CD4-positive, alpha-beta T cell (primary cell): ENCODE data around the gene DIAPH2. TPM values are rescaled to one million over a fixed set of nuclear protein-coding genes. Genes with fewer than 3 reads are reported as not detected.

ENCODE experiments used
- ATAC-seq: fragments of 200-7000 bp; cut with Tn5 transposase; one replicate; pipeline ENCODE4 v1.10.0; 2022; ENCODE audit warnings: mild to moderate bottlenecking; ENCODE audit not compliant: poor library complexity
- CTCF ChIA-PET: fragments of 350-600 bp; sonication (Branson Sonifier 250); formaldehyde crosslinking; loops from one replicate; lab custom pipeline; 2021; ENCODE audit warnings: antibody characterized with exemption, inconsistent platforms; lab: Charles Lee
- POLR2A ChIA-PET: fragments of 350-600 bp; sonication (Branson Sonifier 250); formaldehyde crosslinking; loops from one replicate; lab custom pipeline; 2021; ENCODE audit warnings: antibody characterized with exemption, inconsistent platforms; lab: Charles Lee
- DNase-seq, 14 experiments: peaks; one replicate each; pipeline ENCODE4 v3.0.0-alpha.2; 2013 to 2020; ENCODE audit warnings: mixed read lengths in 2 of 14
- H3K27ac ChIP-seq, 2 donors: one replicate each; pipeline versions ENCODE4 v1.5.1 to v1.7.0; 2013; ENCODE audit warnings: low read length in 2 of 2, low read depth in 1 of 2, mild to moderate bottlenecking in 1 of 2
- H3K27me3 ChIP-seq, 2 experiments: 1 replicate in 1 of 2; 2 replicates in 1 of 2; pipeline versions ENCODE4 v1.6.1 to v1.7.0; 2013; ENCODE audit warnings: low read length in 2 of 2, control low read depth in 1 of 2, mild to moderate bottlenecking in 1 of 2, moderate library complexity in 1 of 2; ENCODE audit not compliant: insufficient read depth in 2 of 2, control insufficient read depth in 1 of 2
- H3K36me3 ChIP-seq: one replicate; pipeline ENCODE4 v1.6.1; 2013; ENCODE audit warnings: low read length, control low read depth; ENCODE audit not compliant: insufficient read depth
- H3K4me1 ChIP-seq: one replicate; pipeline ENCODE4 v1.6.1; 2013; ENCODE audit warnings: low read length, control low read depth; ENCODE audit not compliant: insufficient read depth
- H3K4me3 ChIP-seq: one replicate; pipeline ENCODE4 v1.5.1; 2013; ENCODE audit warnings: mild to moderate bottlenecking, low read length, moderate library complexity
- H3K9me3 ChIP-seq, 2 experiments: 1 replicate in 1 of 2; 2 replicates in 1 of 2; pipeline versions ENCODE4 v1.6.1 to v1.7.0; 2013; ENCODE audit warnings: low read length in 2 of 2, mild to moderate bottlenecking in 2 of 2, control low read depth in 1 of 2, moderate library complexity in 1 of 2; ENCODE audit not compliant: control insufficient read depth in 1 of 2, insufficient read depth in 1 of 2
- H3K27ac Mint-ChIP-seq: one replicate; pipeline ENCODE4 v1.8.0; 2020; ENCODE audit warnings: mixed read lengths
- H3K27me3 Mint-ChIP-seq: one replicate; pipeline ENCODE4 v1.8.0; 2021; ENCODE audit warnings: mixed read lengths
- H3K36me3 Mint-ChIP-seq: one replicate; pipeline ENCODE4 v1.8.0; 2021; ENCODE audit warnings: low read depth, mixed read lengths
- H3K4me1 Mint-ChIP-seq: one replicate; pipeline ENCODE4 v1.8.0; 2021; ENCODE audit warnings: low read depth, mixed read lengths
- H3K4me3 Mint-ChIP-seq: one replicate; pipeline ENCODE4 v1.8.0; 2020; ENCODE audit warnings: mild to moderate bottlenecking, mixed read lengths
- H3K9me3 Mint-ChIP-seq: one replicate; pipeline ENCODE4 v1.8.0; 2020; ENCODE audit warnings: mixed read lengths
- intact Hi-C, 2 experiments: fragments of 100-400 bp; cut with DNase I in 1 of 2; cut with micrococcal nuclease in 1 of 2; formaldehyde crosslinking; loops; one replicate each; pipeline versions ENCODE4 v1.15.1 to v1.9.0; 2023 to 2025; cut with DNase I, micrococcal nuclease
- total RNA-seq, 174 experiments: library from RNA in 2 of 174; stranded (reverse) in 2 of 174; gene quantifications; one replicate each; pipeline ENCODE4 v1.2.3 and lab custom pipeline; 2021 to 2026
- TF ChIP-seq, protein P1 (sequence below): fragments of 200-600 bp; IDR thresholded peaks from one replicate; pipeline ENCODE4 v1.8.0; 2022; ENCODE audit warnings: antibody characterized with exemption, mild to moderate bottlenecking

Gene DIAPH2
- total RNA-seq, 2 experiments from 2014 or later: 11.4 to 11.7 TPM

DNA sequence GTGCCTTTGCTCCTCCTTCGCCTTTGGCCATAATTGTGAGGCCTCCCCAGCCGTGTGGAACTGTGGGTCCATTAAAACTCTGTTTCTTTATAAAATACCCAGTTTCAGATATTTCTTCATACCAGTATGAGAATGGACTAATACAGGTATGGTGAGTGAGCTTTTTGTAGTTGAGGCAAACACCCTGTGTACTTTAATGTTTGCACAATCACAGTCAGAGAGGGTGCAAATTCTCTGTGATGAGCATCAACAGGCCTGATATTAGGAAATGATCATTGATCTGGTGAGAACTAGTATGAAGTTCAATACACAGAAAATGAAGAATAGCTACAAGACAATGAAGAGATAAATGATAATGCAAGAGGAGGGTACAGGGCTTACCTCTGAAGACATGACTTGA lies 943.7 kb downstream of the DIAPH2 start:
- Histone ChIP-seq H3K4me1 (no peaks in the 10 kb centered on the region), H3K27me3 (no peaks in the 10 kb centered on the region), H3K4me3 (no peak overlapping the region), H3K27ac (no peak overlapping the region), H3K9me3 (no peaks in the 10 kb centered on the region), H3K36me3 (no peaks in the 10 kb centered on the region)
- Mint-ChIP-seq H3K9me3 (no peaks in the 10 kb centered on the region), H3K36me3 (no peaks in the 10 kb centered on the region), H3K27me3 (no peaks in the 10 kb centered on the region), H3K4me1 (no peaks in the 10 kb centered on the region), H3K4me3 (no peak overlapping the region), H3K27ac (no peak overlapping the region)
- ChIA-PET CTCF (no interaction called here), POLR2A (no interaction called here)
- DNase-seq: no peak
- TF ChIP-seq, protein P1, sequence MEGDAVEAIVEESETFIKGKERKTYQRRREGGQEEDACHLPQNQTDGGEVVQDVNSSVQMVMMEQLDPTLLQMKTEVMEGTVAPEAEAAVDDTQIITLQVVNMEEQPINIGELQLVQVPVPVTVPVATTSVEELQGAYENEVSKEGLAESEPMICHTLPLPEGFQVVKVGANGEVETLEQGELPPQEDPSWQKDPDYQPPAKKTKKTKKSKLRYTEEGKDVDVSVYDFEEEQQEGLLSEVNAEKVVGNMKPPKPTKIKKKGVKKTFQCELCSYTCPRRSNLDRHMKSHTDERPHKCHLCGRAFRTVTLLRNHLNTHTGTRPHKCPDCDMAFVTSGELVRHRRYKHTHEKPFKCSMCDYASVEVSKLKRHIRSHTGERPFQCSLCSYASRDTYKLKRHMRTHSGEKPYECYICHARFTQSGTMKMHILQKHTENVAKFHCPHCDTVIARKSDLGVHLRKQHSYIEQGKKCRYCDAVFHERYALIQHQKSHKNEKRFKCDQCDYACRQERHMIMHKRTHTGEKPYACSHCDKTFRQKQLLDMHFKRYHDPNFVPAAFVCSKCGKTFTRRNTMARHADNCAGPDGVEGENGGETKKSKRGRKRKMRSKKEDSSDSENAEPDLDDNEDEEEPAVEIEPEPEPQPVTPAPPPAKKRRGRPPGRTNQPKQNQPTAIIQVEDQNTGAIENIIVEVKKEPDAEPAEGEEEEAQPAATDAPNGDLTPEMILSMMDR: no peak
- no peak for ATAC-seq
- intact Hi-C loops: no loop called here

DNA sequence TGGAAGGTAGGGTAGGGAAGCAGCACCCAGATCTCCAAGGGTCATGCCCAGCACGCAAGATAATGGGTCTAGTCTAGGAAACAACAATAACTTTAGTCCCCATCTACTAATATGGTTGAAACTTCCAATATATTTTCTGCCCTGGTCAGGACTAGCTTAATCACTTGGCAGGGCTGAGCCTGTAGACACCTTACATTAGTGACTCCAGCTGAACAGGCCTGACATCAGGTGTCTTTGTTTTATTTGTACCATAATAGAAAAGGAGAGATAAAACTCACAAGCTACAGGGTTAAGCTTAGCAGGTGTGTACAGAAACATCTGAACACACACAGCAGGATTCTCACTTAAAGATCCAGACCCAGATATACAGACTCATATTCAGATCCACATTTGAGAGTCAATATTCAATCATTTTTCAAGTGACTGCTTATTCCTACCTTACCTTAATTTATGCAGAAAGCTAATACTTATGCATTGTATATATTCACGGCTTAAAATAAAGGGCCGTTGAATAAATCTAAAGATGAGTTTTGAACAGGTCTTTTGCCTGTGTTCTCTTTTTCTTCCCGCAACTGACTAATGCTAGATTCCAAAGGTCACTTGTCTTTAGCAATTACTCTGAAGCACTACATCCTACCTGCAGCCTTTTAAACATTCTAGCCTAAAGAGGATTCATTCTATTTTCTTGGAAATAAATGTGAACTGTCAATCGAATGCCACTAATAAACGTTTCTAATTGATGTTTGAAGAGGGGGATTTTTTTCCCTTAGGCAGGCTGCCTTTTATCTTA lies 944.4 kb downstream of the DIAPH2 start:
- Histone ChIP-seq H3K4me3 (no peak overlapping the region), H3K27ac (no peak overlapping the region), H3K9me3 (no peaks in the 10 kb centered on the region), H3K4me1 (no peaks in the 10 kb centered on the region), H3K27me3 (no peaks in the 10 kb centered on the region), H3K36me3 (no peaks in the 10 kb centered on the region)
- Mint-ChIP-seq H3K4me1 (no peaks in the 10 kb centered on the region), H3K27me3 (no peaks in the 10 kb centered on the region), H3K36me3 (no peaks in the 10 kb centered on the region), H3K27ac (no peak overlapping the region), H3K9me3 (no peaks in the 10 kb centered on the region), H3K4me3 (no peak overlapping the region)
- POLR2A ChIA-PET: no interaction called here
- no peak for ATAC-seq
- TF ChIP-seq, protein P1: no peak
- DNase-seq: no peak
- intact Hi-C loops: no loop called here
- CTCF ChIA-PET: no interaction called here

DNA sequence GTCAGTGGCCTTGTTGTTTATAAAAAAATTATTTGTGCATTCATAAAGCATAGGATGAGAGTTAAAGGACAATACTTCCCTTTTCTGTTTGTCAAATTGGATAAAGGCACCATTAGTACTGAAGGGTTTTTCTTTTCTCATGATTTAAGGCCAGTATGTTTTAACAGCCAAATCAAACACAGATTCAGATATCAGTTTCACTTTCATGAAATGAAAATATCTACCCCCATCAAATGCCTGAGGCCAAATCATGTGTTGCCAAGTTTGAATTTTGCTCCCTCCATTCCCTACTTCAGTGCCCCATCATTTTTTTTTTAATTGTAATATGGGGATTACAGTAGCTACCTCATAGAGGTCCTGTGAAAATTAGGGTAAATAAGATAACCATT lies 944.9 kb downstream of the DIAPH2 start:
- TF ChIP-seq, protein P1: no peak
- ChIA-PET POLR2A (no interaction called here), CTCF (no interaction called here)
- H3K4me1 ChIP-seq: no peaks in the 10 kb centered on the region
- H3K9me3 Mint-ChIP-seq: no peaks in the 10 kb centered on the region
- no peaks in the 10 kb centered on the region for H3K27me3 Mint-ChIP-seq
- H3K36me3 Mint-ChIP-seq: no peaks in the 10 kb centered on the region
- H3K4me1 Mint-ChIP-seq: no peaks in the 10 kb centered on the region
- intact Hi-C loops: no loop called here
- H3K9me3 ChIP-seq: no peaks in the 10 kb centered on the region
- no peak overlapping the region for H3K27ac Mint-ChIP-seq
- H3K4me3 ChIP-seq: no peak overlapping the region
- no peak overlapping the region for H3K27ac ChIP-seq
- ATAC-seq: no peak
- no peaks in the 10 kb centered on the region for H3K27me3 ChIP-seq
- no peak for DNase-seq
- no peak overlapping the region for H3K4me3 Mint-ChIP-seq
- H3K36me3 ChIP-seq: no peaks in the 10 kb centered on the region
